Astrocyte of the spinal cord (primary cell): ENCODE measurements around the gene AKT2.

Source experiments
- DNase-seq: peaks from one replicate; pipeline ENCODE4 v3.0.0; 2011; ENCODE audit warnings: low read depth, low spot score
- H3K4me3 ChIP-seq: 2 replicates; pipeline ENCODE4 v1.5.1; 2011; ENCODE audit warnings: low read depth, mild to moderate bottlenecking, low read length, moderate library complexity
- CTCF ChIP-seq: IDR thresholded peaks from 2 replicates; pipeline ENCODE4 v1.5.1; 2012; ENCODE audit warnings: low read depth, mild to moderate bottlenecking, low read length, inconsistent platforms
- in situ Hi-C: cut with HindIII; loops from 2 replicates; pipeline ENCODE4 v1.10.0; 2017; ENCODE audit warnings: low sequenced_read_pairs

Gene AKT2

GRCh38 chr19:40257096-40257517, 28.0 kb downstream of the AKT2 start:
- H3K4me3 ChIP-seq = no peak overlapping the region
- in situ Hi-C loops = no loop called here

GRCh38 chr19:40256512-40256911, 28.6 kb downstream of the AKT2 start:
- no peak for TF ChIP-seq CTCF
- no peak overlapping the region for H3K4me3 ChIP-seq
- in situ Hi-C loops = no loop called here
- no peak for DNase-seq

More at GRCh38 chr19:40257096-40257517, 28.0 kb downstream of the AKT2 start:
- no peak for TF ChIP-seq CTCF
- DNase-seq = no peak

GRCh38 chr19:40255619-40256166, 29.5 kb downstream of the AKT2 start:
- H3K4me3 ChIP-seq = no peak overlapping the region
- no peak for DNase-seq
- no peak for TF ChIP-seq CTCF
- in situ Hi-C loops = no loop called here

GRCh38 chr19:40254714-40255418, 30.3 kb downstream of the AKT2 start:
- in situ Hi-C loops = no loop called here
- no peak overlapping the region for H3K4me3 ChIP-seq
- TF ChIP-seq CTCF = no peak
- DNase-seq = no peak

- no peak for TF ChIP-seq CTCF
- no peak overlapping the region for H3K4me3 ChIP-seq
- DNase-seq = no peak
- in situ Hi-C loops = no loop called here
Measured at GRCh38 chr19:40253611-40254092, 31.5 kb downstream of the AKT2 start.

- no peak for TF ChIP-seq CTCF
- DNase-seq = no peak
- in situ Hi-C loops = no loop called here
- no peak overlapping the region for H3K4me3 ChIP-seq
Measured at GRCh38 chr19:40252395-40252794, 32.8 kb downstream of the AKT2 start.
